Stomach (tissue), 9 donors: ENCODE measurements around the gene AKAP8L. TPM values are rescaled to one million over a fixed set of nuclear protein-coding genes. Genes with fewer than 3 reads are reported as not detected.

Experiments used
- DNase-seq, 2 donors: peaks; one replicate each; pipeline versions ENCODE4 v3.0.0 to v3.0.0-alpha.2; 2013 to 2019
- H3K27ac ChIP-seq, 5 donors: fragments of 200-600 bp in 4 of 5; sonication (generic) in 4 of 5; one replicate each; pipeline ENCODE4 v1.5.1; 2013 to 2019; ENCODE audit warnings: mild to moderate bottlenecking in 1 of 5, moderate library complexity in 1 of 5
- H3K27me3 ChIP-seq, 3 donors: fragments of 200-600 bp; sonication (generic); one replicate each; pipeline ENCODE4 v1.5.1; 2017 to 2019; ENCODE audit warnings: mixed run types in 1 of 3
- H3K36me3 ChIP-seq, 4 donors: fragments of 200-600 bp; sonication (generic); 1 replicate in 3 of 4; 2 replicates in 1 of 4; pipeline ENCODE4 v1.5.1; 2016 to 2019
- H3K4me1 ChIP-seq, 4 donors: fragments of 200-600 bp; sonication (generic); one replicate each; pipeline ENCODE4 v1.5.1; 2016 to 2019
- H3K4me3 ChIP-seq, 4 donors: fragments of 200-600 bp; sonication (generic) in 3 of 4; one replicate each; pipeline ENCODE4 v1.5.1; 2016 to 2019; ENCODE audit warnings: mild to moderate bottlenecking in 1 of 4
- H3K9me3 ChIP-seq, 4 donors: fragments of 200-600 bp; sonication (generic); one replicate each; pipeline ENCODE4 v1.5.1; 2016 to 2019
- CTCF ChIP-seq, 7 experiments: fragments of 450-650 bp in 4 of 7; fragments of 200-600 bp in 3 of 7; sonication (generic) in 3 of 7; IDR thresholded peaks; one replicate each; pipeline ENCODE4 v1.5.1; 2016 to 2019; ENCODE audit warnings: antibody characterized with exemption in 7 of 7, control low read depth in 2 of 7, mild to moderate bottlenecking in 1 of 7
- EP300 ChIP-seq: sonication (generic); formaldehyde crosslinking; IDR thresholded peaks from one replicate; pipeline ENCODE4 v1.6.1; 2017; ENCODE audit warnings: antibody characterized with exemption
- POLR2A ChIP-seq, 4 donors: fragments of 450-650 bp; IDR thresholded peaks; one replicate each; pipeline ENCODE4 v1.6.1; 2016; ENCODE audit warnings: antibody characterized with exemption in 4 of 4, control low read depth in 2 of 4, mild to moderate bottlenecking in 1 of 4, moderate library complexity in 1 of 4
- POLR2AphosphoS5 ChIP-seq, 3 donors: sonication (generic); formaldehyde crosslinking; IDR thresholded peaks; one replicate each; pipeline ENCODE4 v1.6.1; 2016; ENCODE audit warnings: antibody characterized with exemption in 3 of 3
- WGBS, 5 donors: extraction: QIAGEN DNeasy Blood & Tissue Kit in 3 of 5; methylation state at CpG; one replicate each; pipeline versions ENCODE4 v1.1.5 to v1.1.7; 2013 to 2018; 5-methylcytosine and 5-hydroxymethylcytosine counted together
- intact Hi-C: fragments of 100-400 bp; cut with DNase I; formaldehyde crosslinking; loops from one replicate; pipeline ENCODE4 v1.15.1; 2023; ENCODE audit warnings: low total_unique reads
- polyA plus RNA-seq, 3 donors: library from polyadenylated mRNA; stranded (reverse); fragments of 200-250 nt; gene quantifications; one replicate each; pipeline ENCODE4 v1.2.3, GENCODE V29; 2013
- total RNA-seq, 5 donors: library from RNA; depleted of rRNA; stranded (reverse); fragments of >200 nt; gene quantifications; one replicate each; pipeline versions ENCODE4 v1.1.0 to v1.2.3, GENCODE V29; 2014 to 2016
- donor health status: healthy with polysubstance abuse.
- donor health status: Bipolar disorder and iron deficiency.
- donor health status: healthy.

AKAP8L gene
- total and polyA plus RNA-seq, 8 donors, result 67.8 to 320 (median 91.6) TPM

DNA sequence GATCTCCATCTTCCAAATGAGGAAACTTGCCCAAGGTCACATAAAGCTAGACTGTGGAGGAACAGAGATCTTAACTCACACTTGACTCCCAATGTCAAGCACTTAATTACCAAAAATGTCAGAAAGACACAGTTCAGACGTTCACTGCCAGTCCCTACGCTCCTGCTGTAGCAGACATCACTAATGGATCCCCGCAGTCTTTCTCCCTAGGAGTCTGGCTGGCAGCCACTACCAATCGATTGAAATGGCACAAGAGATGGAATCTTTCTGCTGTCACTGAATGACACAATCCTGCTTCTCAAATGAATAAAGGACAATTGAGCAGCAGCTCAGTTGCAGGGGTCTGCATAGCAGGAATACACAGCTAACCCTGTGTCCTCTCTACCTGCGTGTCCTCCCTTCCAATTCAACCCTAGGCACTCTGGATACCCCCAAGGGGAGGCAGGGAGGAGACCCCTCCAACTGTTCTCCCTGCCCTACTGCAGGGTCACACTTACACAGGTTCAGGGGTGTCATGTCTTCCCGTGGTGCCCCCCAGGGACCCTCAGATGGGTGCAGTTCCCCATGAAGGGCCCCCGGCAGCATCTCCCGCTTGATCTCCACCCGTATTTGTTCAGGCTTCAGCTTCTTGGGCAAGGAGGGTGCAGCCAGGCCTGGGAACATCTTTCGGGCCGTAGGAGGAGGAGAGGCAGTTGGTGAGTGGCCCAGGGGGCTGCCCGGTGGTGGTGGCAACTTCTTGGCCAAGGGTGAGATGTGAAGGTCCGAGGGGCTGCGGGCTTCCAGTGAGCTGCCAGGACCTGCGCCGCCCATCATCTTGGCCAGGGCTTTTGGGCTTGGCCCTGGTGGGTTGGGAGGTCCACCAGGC, 7.9 kb upstream of the AKAP8L start:
- peaks cover 0 to 7% (median 0%) of the 10 kb centered on the region in 4 donors for H3K9me3 ChIP-seq
- intact Hi-C loops, result no loop called here
- H3K36me3 ChIP-seq, result peaks cover 47 to 80% (median 78%) of the 10 kb centered on the region in 4 donors
- no peak for DNase-seq
- 81 to 90% (median 88%) methylated on average over 7 to 16 of the region's 16 CpGs for WGBS, 5 donors
- no peak overlapping the region for H3K27ac ChIP-seq
- TF ChIP-seq POLR2AphosphoS5 (IDR thresholded peaks at IDR 0.05) (no peak), POLR2A (IDR thresholded peaks at IDR 0.05) (no peak), CTCF (IDR thresholded peaks at IDR 0.05) (no peak), EP300 (no peak)
- peaks cover 33 to 47% (median 41%) of the 10 kb centered on the region in 4 donors for H3K4me1 ChIP-seq
- H3K27me3 ChIP-seq, result no peaks in the 10 kb centered on the region
- H3K4me3 ChIP-seq, result no peak overlapping the region

DNA sequence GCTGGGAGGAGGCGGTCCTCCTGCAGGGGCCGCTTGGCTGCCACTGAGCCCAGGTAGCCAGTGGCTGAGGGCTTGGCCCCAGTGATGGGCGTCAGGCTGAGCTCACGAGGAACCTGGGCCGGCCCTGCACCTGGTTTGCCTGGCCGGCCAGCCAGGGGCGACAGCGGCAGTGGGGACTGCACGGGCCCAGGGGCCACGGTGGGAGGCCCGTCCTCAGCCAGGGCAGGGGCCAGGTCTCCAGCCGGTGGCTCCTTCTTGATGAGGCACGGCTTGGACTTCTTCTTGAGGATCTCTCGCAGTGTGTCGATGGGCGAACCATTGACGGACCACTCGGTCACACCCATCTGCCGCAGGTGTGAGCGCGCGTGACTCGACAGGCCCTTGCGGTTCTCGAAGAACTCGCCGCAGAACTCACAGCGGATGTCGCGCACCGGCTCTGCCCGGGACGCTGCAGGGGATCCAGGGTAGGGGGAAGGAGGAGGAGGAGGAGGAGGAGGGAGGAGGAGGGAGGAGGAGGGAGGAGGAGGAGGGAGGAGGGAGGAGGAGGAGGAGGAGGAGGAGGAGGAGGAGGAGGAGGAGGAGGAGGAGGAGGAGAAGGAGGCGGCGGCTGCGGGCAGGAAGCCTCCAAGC, 6.6 kb upstream of the AKAP8L start:
- peaks cover 0 to 7% (median 0%) of the 10 kb centered on the region in 4 donors for H3K9me3 ChIP-seq
- 93 to 96% (median 94%) methylated on average over 24 to 36 of the region's 36 CpGs for WGBS, 5 donors
- no peak for DNase-seq
- peaks cover 47 to 80% (median 78%) of the 10 kb centered on the region in 4 donors for H3K36me3 ChIP-seq
- intact Hi-C loops, result no loop called here
- no peaks in the 10 kb centered on the region for H3K27me3 ChIP-seq
- H3K4me3 ChIP-seq, result no peak overlapping the region
- TF ChIP-seq POLR2AphosphoS5 (IDR thresholded peaks at IDR 0.05) (no peak), EP300 (no peak), POLR2A (IDR thresholded peaks at IDR 0.05) (no peak), CTCF (IDR thresholded peaks at IDR 0.05) (no peak)
- H3K4me1 ChIP-seq, result peaks cover 24 to 45% (median 38%) of the 10 kb centered on the region in 4 donors
- no peak overlapping the region for H3K27ac ChIP-seq

DNA sequence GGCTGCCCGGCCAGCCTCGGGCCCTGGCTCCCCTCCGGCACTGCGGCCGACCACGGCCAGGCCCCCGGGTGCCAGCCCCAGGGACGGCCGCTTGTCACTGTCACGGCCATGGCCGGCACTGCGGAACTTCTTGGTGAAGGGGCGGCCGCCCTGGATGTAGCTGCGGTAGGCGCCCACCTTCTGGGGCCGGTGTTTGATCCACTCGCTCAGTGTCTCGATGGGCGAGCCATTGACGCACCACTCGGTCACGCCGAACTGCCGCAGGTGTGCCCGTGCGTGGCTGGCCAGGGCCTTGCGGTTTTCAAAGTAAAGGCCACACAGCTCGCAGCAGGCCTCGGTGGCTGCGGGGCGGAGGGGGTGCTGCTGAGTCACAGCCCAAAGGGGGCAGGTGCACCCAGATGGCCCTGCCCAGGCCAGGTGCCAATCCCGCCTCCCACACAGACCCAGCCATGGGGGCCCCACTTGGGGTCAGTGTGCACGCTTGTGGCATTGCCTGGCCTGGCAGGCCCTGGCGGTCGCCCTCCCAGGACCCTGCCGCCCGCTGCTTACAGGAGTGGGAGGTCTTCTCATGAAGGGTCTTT, 6.0 kb upstream of the AKAP8L start:
- no peak for DNase-seq
- no peak overlapping the region for H3K27ac ChIP-seq
- 97 to 100% (median 98%) methylated on average over 20 to 38 of the region's 38 CpGs for WGBS, 5 donors
- H3K9me3 ChIP-seq, result peaks cover 0 to 7% (median 0%) of the 10 kb centered on the region in 4 donors
- H3K4me3 ChIP-seq, result no peak overlapping the region
- no peaks in the 10 kb centered on the region for H3K27me3 ChIP-seq
- peaks cover 19 to 45% (median 38%) of the 10 kb centered on the region in 4 donors for H3K4me1 ChIP-seq
- peaks cover 47 to 77% (median 75%) of the 10 kb centered on the region in 4 donors for H3K36me3 ChIP-seq
- intact Hi-C loops, result no loop called here
- TF ChIP-seq CTCF (IDR thresholded peaks at IDR 0.05) (no peak), POLR2A (IDR thresholded peaks at IDR 0.05) (no peak), POLR2AphosphoS5 (IDR thresholded peaks at IDR 0.05) (no peak), EP300 (no peak)

- WGBS, 5 donors, result 91 to 99% (median 97%) methylated on average over 12 to 13 of the region's 13 CpGs
- intact Hi-C loops, result no loop called here
Observed at GRCh38 chr19:15424121-15424520, 5.3 kb upstream of the AKAP8L start.

More at GRCh38 chr19:15424121-15424520, 5.3 kb upstream of the AKAP8L start:
- Histone ChIP-seq H3K27me3 (no peaks in the 10 kb centered on the region), H3K4me1 (peaks cover 22 to 45% (median 38%) of the 10 kb centered on the region in 4 donors), H3K4me3 (no peak overlapping the region), H3K9me3 (peaks cover 0 to 7% (median 0%) of the 10 kb centered on the region in 4 donors), H3K27ac (no peak overlapping the region), H3K36me3 (peaks cover 47 to 70% (median 69%) of the 10 kb centered on the region in 4 donors)
- DNase-seq, result no peak
- TF ChIP-seq POLR2AphosphoS5 (IDR thresholded peaks at IDR 0.05) (no peak), POLR2A (IDR thresholded peaks at IDR 0.05) (no peak), CTCF (IDR thresholded peaks at IDR 0.05) (no peak), EP300 (no peak)
